WTC11 (cell line): ENCODE data around the gene PRMT5.

Source experiments
- ATF6 ChIP-seq: sonication (generic); formaldehyde crosslinking; IDR thresholded peaks from 2 replicates; pipeline ENCODE4 v1.8.1; 2023; ENCODE audit warnings: mild to moderate bottlenecking, missing genetic modification reagents
- CBFB ChIP-seq: sonication (generic); formaldehyde crosslinking; IDR thresholded peaks from 2 replicates; pipeline ENCODE4 v1.8.1; 2022; ENCODE audit warnings: mild to moderate bottlenecking, low read depth, missing genetic modification reagents
- JAZF1 ChIP-seq: fragments of 250-450 bp; sonication (Bioruptor Pico); IDR thresholded peaks from 2 replicates; pipeline ENCODE4 v1.9.0; 2021; ENCODE audit warnings: moderate library complexity, mild to moderate bottlenecking, inconsistent platforms
- JUN ChIP-seq: sonication (generic); formaldehyde crosslinking; IDR thresholded peaks from 2 replicates; pipeline ENCODE4 v1.8.0; 2023; ENCODE audit warnings: mild to moderate bottlenecking, missing genetic modification reagents
- KAT7 ChIP-seq: sonication (generic); formaldehyde crosslinking; IDR thresholded peaks from 2 replicates; pipeline ENCODE4 v1.8.1; 2023; ENCODE audit warnings: missing genetic modification reagents, mild to moderate bottlenecking, borderline replicate concordance
- TP53 ChIP-seq: sonication (generic); formaldehyde crosslinking; IDR thresholded peaks from 2 replicates; pipeline ENCODE4 v1.8.1; 2023; ENCODE audit warnings: mild to moderate bottlenecking, missing genetic modification reagents
- ZBTB21 ChIP-seq: sonication (generic); formaldehyde crosslinking; IDR thresholded peaks from 2 replicates; pipeline ENCODE4 v1.8.1; 2023; ENCODE audit warnings: mild to moderate bottlenecking, missing genetic modification reagents, borderline replicate concordance
- TF ChIP-seq, protein P1 (sequence below): sonication (generic); formaldehyde crosslinking; IDR thresholded peaks from 2 replicates; pipeline ENCODE4 v1.8.0; 2023; ENCODE audit warnings: mild to moderate bottlenecking, missing genetic modification reagents
- TF ChIP-seq, protein P2 (sequence below): fragments of 200-600 bp; IDR thresholded peaks from 2 replicates; pipeline ENCODE4 v1.8.0; 2022; ENCODE audit warnings: antibody characterized with exemption
- TF ChIP-seq, protein P3 (sequence below): sonication (generic); formaldehyde crosslinking; IDR thresholded peaks from 2 replicates; pipeline ENCODE4 v1.8.0; 2022; ENCODE audit warnings: mild to moderate bottlenecking, missing genetic modification reagents

- TF ChIP-seq, protein P1, sequence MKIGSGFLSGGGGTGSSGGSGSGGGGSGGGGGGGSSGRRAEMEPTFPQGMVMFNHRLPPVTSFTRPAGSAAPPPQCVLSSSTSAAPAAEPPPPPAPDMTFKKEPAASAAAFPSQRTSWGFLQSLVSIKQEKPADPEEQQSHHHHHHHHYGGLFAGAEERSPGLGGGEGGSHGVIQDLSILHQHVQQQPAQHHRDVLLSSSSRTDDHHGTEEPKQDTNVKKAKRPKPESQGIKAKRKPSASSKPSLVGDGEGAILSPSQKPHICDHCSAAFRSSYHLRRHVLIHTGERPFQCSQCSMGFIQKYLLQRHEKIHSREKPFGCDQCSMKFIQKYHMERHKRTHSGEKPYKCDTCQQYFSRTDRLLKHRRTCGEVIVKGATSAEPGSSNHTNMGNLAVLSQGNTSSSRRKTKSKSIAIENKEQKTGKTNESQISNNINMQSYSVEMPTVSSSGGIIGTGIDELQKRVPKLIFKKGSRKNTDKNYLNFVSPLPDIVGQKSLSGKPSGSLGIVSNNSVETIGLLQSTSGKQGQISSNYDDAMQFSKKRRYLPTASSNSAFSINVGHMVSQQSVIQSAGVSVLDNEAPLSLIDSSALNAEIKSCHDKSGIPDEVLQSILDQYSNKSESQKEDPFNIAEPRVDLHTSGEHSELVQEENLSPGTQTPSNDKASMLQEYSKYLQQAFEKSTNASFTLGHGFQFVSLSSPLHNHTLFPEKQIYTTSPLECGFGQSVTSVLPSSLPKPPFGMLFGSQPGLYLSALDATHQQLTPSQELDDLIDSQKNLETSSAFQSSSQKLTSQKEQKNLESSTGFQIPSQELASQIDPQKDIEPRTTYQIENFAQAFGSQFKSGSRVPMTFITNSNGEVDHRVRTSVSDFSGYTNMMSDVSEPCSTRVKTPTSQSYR (CRISPR knock-in tag), result no peak
- TF ChIP-seq, protein P2, sequence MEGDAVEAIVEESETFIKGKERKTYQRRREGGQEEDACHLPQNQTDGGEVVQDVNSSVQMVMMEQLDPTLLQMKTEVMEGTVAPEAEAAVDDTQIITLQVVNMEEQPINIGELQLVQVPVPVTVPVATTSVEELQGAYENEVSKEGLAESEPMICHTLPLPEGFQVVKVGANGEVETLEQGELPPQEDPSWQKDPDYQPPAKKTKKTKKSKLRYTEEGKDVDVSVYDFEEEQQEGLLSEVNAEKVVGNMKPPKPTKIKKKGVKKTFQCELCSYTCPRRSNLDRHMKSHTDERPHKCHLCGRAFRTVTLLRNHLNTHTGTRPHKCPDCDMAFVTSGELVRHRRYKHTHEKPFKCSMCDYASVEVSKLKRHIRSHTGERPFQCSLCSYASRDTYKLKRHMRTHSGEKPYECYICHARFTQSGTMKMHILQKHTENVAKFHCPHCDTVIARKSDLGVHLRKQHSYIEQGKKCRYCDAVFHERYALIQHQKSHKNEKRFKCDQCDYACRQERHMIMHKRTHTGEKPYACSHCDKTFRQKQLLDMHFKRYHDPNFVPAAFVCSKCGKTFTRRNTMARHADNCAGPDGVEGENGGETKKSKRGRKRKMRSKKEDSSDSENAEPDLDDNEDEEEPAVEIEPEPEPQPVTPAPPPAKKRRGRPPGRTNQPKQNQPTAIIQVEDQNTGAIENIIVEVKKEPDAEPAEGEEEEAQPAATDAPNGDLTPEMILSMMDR, result no peak
- TF ChIP-seq JAZF1 (CRISPR knock-in tag) (no peak), ZBTB21 (CRISPR knock-in tag) (no peak), TP53 (CRISPR knock-in tag) (no peak), CBFB (CRISPR knock-in tag) (no peak), KAT7 (CRISPR knock-in tag) (no peak), JUN (no peak), ATF6 (CRISPR knock-in tag) (no peak)
- TF ChIP-seq, protein P3, sequence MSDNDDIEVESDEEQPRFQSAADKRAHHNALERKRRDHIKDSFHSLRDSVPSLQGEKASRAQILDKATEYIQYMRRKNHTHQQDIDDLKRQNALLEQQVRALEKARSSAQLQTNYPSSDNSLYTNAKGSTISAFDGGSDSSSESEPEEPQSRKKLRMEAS, result no peak
Observed at GRCh38 chr14:22896356-22896755, 32.8 kb downstream of the PRMT5 start.
